Activated naive CD4-positive, alpha-beta T cell treated with anti-CD3 and anti-CD28 coated beads, Interleukin-2, amount 50 U/mL, for 24 hours (primary cell): ENCODE results near the gene C10orf105.

Experiments used
- H3K27ac Mint-ChIP-seq: one replicate; pipeline ENCODE4 v1.8.0; 2021; ENCODE audit warnings: mild to moderate bottlenecking, mixed read lengths
- H3K27me3 Mint-ChIP-seq: one replicate; pipeline ENCODE4 v1.8.0; 2021; ENCODE audit warnings: mixed read lengths
- H3K36me3 Mint-ChIP-seq: one replicate; pipeline ENCODE4 v1.8.0; 2021; ENCODE audit warnings: mixed read lengths
- H3K4me1 Mint-ChIP-seq: one replicate; pipeline ENCODE4 v1.8.0; 2021; ENCODE audit warnings: mixed read lengths
- H3K4me3 Mint-ChIP-seq: one replicate; pipeline ENCODE4 v1.8.0; 2021; ENCODE audit warnings: mild to moderate bottlenecking, mixed read lengths
- H3K9me3 Mint-ChIP-seq: one replicate; pipeline ENCODE4 v1.8.0; 2021; ENCODE audit warnings: mixed read lengths

Gene C10orf105

DNA sequence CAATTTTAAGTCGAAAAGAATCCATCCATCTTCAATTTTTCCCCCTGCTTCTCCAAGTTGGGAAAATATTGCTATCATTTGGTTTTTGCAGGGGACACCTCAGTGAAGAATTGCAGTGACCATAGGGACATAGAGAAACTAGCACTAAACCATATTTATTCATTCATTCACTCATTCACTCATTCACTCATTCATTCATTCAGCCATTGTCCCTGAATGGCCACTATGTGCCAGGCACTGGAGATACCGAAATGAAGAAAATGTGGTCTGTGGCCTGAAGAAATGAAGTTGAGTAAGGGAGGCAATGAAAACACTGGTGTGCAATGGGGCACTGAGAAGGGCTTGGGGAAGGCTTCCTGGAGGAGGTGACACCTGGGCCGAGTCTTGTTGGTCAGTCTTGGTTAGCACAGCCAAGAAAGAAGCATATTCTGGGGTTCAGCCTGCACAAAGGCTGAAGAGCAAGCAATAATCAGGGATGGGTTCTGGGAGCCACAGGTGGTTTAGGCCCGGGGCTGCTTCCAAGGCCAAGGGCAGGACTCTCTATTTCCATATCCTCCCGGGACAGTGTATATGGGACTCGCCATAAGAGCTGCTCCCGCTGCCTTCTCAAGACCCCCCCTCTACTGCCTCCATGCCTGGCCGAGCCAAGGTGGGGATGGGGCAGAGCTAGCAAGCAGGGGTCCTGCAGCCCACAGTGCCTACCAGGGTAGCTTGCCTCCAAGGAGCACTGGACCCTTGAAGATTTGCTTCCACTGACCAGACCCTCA, 25.5 kb upstream of the C10orf105 start:
- Mint-ChIP-seq H3K4me1 (peaks cover 98% of the 10 kb centered on the region), H3K9me3 (no peaks in the 10 kb centered on the region), H3K36me3 (peaks cover 7% of the 10 kb centered on the region), H3K4me3 (peak overlapping the region; percentile 51), H3K27me3 (no peaks in the 10 kb centered on the region), H3K27ac (peak overlapping the region; percentile 99)

DNA sequence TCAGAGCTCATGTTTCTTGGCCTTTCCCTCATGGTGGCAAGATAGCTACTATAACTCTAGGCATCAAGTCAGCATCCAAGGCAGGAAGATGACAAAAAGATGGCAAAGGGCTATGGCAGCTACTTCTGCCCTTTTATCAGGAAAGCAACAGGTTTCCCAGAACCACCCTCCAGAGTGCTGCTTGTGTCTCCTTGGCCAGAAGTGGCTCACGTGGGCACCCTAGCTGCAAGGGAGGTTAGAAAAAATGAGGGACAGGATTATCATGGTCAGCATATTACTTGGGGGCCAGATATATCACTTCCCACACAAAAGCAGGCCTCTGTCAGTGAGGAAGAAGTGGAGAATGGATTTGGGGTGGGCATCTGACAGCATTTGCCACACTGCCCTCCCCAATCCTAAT, 24.3 kb upstream of the C10orf105 start:
- peaks cover 5% of the 10 kb centered on the region for H3K36me3 Mint-ChIP-seq
- peaks cover 100% of the 10 kb centered on the region for H3K4me1 Mint-ChIP-seq
- H3K9me3 Mint-ChIP-seq, result no peaks in the 10 kb centered on the region
- H3K4me3 Mint-ChIP-seq, result peak overlapping the region; percentile 33
- H3K27ac Mint-ChIP-seq, result peak overlapping the region; percentile 99
- H3K27me3 Mint-ChIP-seq, result no peaks in the 10 kb centered on the region

DNA sequence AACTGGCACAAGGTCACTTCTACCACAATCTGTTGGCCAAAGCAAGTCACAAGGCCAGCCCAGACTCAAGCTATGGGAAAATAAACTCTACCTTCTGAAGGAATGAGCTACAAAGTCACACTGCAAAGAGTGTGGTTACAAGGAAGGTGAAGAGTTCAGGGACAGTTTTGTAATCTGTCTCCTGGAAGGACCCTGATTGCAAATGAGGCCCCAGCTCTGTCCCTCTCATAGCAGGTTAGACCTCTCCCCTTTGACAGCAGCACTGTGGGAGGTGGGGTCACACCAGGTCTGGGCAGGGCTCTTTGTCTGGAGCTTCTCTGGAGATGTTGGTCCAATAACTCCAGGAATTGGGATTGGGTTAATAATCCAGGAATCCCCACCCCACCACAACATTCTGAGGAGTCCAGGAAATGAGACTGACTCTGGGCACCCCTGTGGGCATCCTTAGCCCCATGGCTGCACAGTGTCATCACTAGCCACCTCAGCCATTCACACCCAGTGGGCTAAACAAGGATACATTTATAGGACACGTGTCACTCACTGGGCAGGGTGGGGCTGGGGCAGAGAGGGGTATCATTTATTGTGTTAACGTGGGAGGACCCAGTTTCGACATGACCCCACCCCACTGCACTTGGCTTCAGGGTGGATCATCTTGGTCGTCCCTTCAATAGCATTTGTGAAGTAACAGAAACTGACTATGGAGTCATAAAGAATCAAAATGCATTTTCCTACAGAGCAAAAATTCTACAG, 23.7 kb upstream of the C10orf105 start:
- Mint-ChIP-seq H3K4me3 (peak overlapping the region; percentile 80), H3K4me1 (peaks cover 100% of the 10 kb centered on the region)

DNA sequence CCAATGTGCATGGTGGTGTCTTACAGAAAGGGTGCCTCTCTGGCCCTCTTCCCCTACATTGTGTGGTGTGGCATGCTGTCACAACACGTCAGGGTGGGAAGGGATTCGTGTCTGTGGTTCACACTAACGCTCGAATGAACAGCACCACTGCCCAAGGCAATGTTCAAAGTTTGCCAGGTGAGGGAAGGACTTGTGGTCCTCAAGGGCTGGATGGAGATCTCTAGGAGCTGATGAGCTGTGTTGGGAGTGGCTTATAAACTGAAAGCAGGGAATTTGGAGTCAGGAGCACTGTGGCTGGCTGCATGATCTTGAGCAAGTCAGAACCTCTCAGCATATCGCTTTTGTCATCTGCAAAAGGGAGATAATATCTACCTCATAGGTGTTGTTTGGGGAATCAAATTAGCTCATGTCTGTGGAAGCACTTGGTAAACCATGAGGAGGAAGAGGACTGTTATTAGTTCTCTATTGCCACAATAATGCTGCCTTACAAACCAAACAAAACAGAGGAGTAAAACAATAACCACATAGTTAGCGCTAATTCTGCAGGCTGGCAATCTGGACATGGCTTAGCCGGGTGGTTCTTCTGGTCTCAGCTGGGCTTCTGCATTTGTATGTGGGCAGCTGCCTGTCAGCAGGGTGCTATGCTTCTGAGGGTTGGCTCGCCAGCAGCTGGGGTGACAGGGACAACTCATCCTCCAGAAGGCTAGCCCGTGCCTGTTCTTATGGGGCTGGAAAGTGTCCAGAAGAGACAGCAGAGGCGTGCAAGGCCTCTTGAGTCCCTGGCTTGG, 22.9 kb upstream of the C10orf105 start:
- peaks cover 2% of the 10 kb centered on the region for H3K36me3 Mint-ChIP-seq
- peak overlapping the region; percentile 99 for H3K27ac Mint-ChIP-seq
- no peaks in the 10 kb centered on the region for H3K27me3 Mint-ChIP-seq
- H3K4me3 Mint-ChIP-seq, result peak overlapping the region; percentile 80
- H3K4me1 Mint-ChIP-seq, result peaks cover 100% of the 10 kb centered on the region
- H3K9me3 Mint-ChIP-seq, result no peaks in the 10 kb centered on the region

More for the DNA sequence above, 23.7 kb upstream of the C10orf105 start:
- H3K9me3 Mint-ChIP-seq, result no peaks in the 10 kb centered on the region
- peaks cover 2% of the 10 kb centered on the region for H3K36me3 Mint-ChIP-seq
- H3K27ac Mint-ChIP-seq, result peak overlapping the region; percentile 99
- H3K27me3 Mint-ChIP-seq, result no peaks in the 10 kb centered on the region

DNA sequence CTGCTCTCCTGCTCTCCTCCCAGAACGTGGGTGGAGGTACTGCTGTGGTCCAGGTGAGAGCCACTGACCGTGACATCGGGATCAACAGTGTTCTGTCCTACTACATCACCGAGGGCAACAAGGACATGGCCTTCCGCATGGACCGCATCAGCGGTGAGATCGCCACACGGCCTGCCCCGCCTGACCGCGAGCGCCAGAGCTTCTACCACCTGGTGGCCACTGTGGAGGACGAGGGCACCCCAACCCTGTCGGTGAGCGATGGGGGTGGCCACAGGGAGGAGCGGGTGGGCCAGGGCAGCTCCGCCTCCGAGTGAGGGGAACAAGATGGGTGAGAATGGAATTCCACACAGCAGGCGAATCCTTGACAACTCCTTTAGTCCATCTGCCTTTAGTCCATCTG, 22.1 kb upstream of the C10orf105 start:
- Mint-ChIP-seq H3K36me3 (peaks cover 2% of the 10 kb centered on the region), H3K27me3 (no peaks in the 10 kb centered on the region), H3K9me3 (no peaks in the 10 kb centered on the region), H3K4me3 (peak overlapping the region; percentile 80), H3K4me1 (peaks cover 100% of the 10 kb centered on the region), H3K27ac (peak overlapping the region; percentile 99)

DNA sequence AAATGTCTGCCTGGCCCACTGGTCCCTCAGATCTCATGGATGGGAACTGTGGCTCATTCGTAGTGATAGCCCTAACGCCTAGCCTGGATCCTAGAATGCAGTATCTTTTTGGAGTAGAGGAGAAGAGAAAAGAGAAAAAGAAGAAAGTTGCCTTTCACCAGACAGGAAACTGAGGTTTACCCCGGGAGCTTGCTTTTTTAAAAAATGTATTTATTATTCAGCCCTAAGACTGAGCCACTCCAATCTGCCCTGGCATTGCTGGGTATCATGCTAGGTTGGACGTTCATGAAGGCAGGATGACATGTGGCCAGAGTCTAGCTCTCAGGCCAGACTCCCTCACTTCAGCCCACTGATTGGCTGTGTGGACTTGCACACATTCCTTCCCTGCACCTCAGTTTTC, 21.5 kb upstream of the C10orf105 start:
- H3K4me1 Mint-ChIP-seq, result peaks cover 100% of the 10 kb centered on the region
- peak overlapping the region; percentile 77 for H3K4me3 Mint-ChIP-seq
- H3K27ac Mint-ChIP-seq, result peak overlapping the region; percentile 99
- H3K9me3 Mint-ChIP-seq, result no peaks in the 10 kb centered on the region
- peaks cover 2% of the 10 kb centered on the region for H3K36me3 Mint-ChIP-seq
- H3K27me3 Mint-ChIP-seq, result no peaks in the 10 kb centered on the region

DNA sequence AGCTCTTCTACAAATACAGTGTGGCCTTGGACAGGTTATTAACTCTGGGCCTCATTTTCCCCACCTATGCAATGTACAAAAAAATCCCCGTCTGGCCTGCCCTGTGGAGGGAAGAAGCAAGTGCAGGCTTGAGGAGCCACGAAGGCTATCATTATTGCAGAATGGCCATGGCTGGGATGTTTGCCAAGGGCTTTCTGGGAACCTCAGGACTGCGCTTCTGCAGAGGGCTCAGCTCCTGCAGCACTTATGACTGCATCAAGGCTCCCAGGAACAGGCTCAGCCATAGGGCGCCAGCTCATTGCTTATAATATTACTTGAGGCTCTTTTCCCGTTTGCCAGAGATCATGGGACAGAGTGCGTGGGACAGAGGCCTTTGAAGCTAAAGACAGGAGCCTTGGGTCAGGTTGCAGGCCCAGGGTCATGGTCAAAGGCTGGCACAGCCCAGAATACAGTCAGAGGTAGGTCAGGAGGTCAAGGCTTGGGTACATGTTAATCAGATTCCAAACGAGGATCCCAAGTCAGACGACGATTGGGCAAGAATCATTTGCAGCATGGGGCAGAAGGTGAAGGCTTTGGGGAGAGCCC, 20.6 kb upstream of the C10orf105 start:
- Mint-ChIP-seq H3K36me3 (peaks cover 2% of the 10 kb centered on the region), H3K4me3 (peak overlapping the region; percentile 51), H3K27me3 (no peaks in the 10 kb centered on the region), H3K27ac (peak overlapping the region; percentile 99), H3K9me3 (no peaks in the 10 kb centered on the region), H3K4me1 (peaks cover 100% of the 10 kb centered on the region)

DNA sequence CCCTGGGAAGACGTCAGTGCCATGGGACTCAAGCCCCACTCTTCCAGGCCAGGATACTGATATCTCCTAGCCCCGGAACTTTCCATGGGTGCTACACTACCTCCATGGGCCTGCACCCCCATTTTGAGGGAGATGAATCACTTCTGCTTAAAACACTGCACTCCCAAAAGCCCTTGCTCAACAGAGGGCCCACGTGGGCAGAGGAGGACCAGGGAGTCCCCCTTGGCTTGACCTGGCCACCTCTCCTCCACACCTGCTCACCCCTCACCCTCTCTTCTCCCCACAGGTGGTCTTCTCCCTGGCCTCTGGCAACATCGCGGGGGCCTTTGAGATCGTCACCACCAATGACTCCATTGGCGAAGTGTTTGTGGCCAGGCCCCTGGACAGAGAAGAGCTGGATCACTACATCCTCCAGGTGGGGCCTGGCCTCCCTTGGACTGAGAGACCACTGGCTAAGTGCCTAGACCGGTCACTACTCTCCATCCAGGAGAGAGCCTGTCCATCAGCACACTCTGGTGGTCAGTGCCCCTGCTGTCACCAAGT, 19.9 kb upstream of the C10orf105 start:
- H3K36me3 Mint-ChIP-seq, result peaks cover 2% of the 10 kb centered on the region
- peaks cover 100% of the 10 kb centered on the region for H3K4me1 Mint-ChIP-seq
- peak overlapping the region; percentile 51 for H3K4me3 Mint-ChIP-seq
- H3K27ac Mint-ChIP-seq, result peak overlapping the region; percentile 99
- H3K9me3 Mint-ChIP-seq, result no peaks in the 10 kb centered on the region
- H3K27me3 Mint-ChIP-seq, result no peaks in the 10 kb centered on the region

DNA sequence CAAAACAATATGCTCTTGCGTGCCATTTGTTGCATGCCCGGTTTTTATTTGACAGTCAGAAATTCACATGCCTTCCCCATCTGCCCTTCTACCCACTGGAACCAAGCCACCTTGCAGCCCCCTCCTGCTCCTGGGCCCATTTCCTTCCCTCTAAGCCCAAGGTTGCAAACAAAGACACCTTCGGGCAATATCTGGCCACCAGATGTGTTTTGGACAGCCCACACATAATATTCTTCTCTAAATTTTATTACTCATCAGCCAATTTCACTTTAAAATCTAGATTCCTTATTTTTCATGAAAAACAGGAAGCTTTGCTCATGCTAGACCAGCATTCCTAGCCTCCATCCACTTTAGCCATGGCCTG, 18.2 kb upstream of the C10orf105 start:
- Mint-ChIP-seq H3K4me3 (peak overlapping the region; percentile 20), H3K27me3 (no peaks in the 10 kb centered on the region), H3K27ac (peak overlapping the region; percentile 93), H3K9me3 (no peaks in the 10 kb centered on the region), H3K36me3 (peaks cover 5% of the 10 kb centered on the region), H3K4me1 (peaks cover 98% of the 10 kb centered on the region)

DNA sequence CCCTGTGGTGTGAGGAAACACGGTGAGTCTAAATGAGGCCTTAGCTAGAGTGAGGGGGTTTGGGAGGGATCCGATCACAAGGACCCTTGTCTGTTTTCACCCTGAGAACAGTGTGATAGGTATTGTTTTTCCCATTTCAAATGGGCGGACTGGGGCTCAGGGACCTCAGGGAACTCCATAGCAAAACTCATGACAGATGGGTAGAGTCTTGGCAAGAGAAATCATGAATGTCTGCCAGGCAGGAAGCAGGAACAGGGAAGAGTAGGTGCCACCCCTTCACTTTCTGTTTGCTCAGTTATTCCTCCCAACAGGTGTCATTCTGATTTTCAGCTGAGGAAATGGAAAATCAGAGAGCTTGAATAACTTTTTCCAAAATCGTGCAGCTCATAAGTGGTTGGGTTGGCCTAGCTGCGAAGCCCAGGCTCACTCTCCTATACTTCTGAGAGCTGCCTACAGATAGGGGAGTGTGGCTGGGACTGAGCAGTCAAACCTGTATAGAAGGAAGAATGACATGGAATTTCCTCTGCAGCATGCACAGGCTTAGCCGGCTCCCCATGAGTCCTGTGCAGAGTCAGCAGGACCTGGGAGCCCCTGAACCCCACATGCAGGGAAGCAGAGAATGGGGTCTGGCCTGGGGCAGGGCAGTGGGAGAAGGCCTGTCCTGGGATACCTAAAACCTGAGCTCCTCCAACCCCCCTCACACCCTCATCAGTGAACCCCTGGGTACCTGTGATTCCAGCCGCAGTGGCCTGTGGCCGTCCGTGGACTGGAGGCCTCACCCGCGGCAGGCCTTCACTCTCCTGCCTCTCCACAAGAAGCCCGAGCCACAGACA, 17.6 kb upstream of the C10orf105 start:
- Mint-ChIP-seq H3K4me1 (peaks cover 98% of the 10 kb centered on the region), H3K27me3 (no peaks in the 10 kb centered on the region), H3K4me3 (peak overlapping the region; percentile 20), H3K9me3 (no peaks in the 10 kb centered on the region), H3K36me3 (peaks cover 6% of the 10 kb centered on the region), H3K27ac (peak overlapping the region; percentile 93)

DNA sequence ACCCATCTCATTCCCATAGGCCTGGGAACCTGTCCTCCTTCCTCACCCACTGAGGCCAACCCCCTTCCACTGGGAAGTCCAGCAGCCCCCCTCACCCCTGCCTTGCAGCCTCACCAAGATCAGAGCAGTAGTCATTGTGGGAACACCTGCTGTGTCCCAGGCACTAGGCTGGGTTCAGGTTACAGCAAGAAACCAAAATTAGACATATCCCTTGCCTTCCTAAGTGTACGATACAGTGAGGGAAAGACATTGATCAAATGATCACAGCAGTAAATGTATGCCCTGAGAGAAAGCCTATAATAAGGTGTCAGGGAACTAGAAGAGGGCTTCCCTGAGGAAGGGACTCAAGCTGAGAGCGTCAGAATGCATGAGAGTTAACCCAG, 17.0 kb upstream of the C10orf105 start:
- H3K27me3 Mint-ChIP-seq, result no peaks in the 10 kb centered on the region
- H3K4me3 Mint-ChIP-seq, result peak overlapping the region; percentile 20
- peaks cover 6% of the 10 kb centered on the region for H3K36me3 Mint-ChIP-seq
- H3K9me3 Mint-ChIP-seq, result no peaks in the 10 kb centered on the region
- H3K27ac Mint-ChIP-seq, result peak overlapping the region; percentile 93
- H3K4me1 Mint-ChIP-seq, result peaks cover 98% of the 10 kb centered on the region

DNA sequence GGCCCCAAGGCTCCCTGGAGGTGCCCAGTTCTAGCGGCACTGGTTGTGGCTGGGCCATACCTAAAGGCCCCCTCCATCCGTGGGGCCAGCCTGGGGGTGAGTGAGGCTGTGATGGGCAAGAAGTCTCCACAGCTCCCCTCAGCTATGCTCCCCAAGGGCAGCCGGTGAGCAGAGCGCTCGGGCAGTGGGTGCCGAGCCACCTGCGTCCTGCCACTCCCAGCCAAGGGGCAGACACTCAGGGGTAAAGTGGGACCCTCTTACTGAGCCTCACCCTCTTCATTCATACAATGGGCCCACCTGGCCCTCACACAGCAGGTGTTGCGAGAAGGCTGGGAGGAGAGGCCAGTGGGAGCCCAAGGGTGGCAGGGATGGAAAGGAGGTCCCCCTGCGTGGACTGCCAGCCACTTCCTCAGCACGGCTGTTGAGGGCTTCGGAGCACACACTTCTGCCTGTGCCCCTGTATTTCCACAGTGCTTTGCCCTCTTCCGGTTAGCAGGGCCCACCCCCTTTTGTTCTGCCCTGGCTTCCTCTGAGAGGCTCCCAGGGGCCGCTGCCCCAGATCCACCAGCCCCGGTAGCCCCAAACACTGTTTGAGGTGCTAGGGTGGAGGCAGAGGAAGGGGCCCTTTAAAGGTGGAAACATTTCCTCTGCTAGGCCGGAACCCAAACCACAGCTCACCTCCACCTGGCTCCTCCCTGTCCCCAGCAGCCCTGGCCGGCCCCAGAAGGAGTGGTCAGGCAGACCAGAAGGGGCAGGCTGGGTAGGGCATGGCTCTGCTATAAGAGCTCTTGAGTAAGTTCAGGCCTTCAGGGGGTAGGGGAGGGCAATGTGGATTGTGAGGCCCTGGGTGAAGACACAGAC, 16.4 kb upstream of the C10orf105 start:
- H3K36me3 Mint-ChIP-seq, result peaks cover 6% of the 10 kb centered on the region
- H3K9me3 Mint-ChIP-seq, result no peaks in the 10 kb centered on the region
- H3K4me3 Mint-ChIP-seq, result peak overlapping the region; percentile 20
- no peaks in the 10 kb centered on the region for H3K27me3 Mint-ChIP-seq
- H3K27ac Mint-ChIP-seq, result peak overlapping the region; percentile 93
- H3K4me1 Mint-ChIP-seq, result peaks cover 98% of the 10 kb centered on the region

DNA sequence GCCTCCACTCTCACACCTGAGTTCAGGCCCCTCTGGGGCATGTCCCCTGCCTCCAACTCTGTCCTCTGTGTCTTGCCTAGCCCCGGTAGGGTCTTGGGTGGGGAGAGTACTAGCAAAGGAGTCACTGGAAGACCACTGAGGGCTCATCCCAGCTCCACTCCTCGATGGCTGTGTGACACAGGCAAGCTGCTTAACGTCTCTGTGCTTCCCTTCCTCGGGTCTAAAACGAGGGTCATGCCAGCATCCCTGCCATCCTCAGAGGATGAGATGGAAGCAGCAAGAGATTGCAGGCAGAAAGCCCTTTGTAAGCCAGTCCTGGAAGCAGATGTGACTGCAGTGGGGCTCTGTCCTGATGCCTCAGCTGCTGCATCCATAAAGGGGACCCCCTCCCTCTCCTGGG, 15.2 kb upstream of the C10orf105 start:
- Mint-ChIP-seq H3K36me3 (peaks cover 6% of the 10 kb centered on the region), H3K4me1 (peaks cover 97% of the 10 kb centered on the region), H3K27ac (peak overlapping the region; percentile 93), H3K4me3 (peak overlapping the region; percentile 11), H3K27me3 (no peaks in the 10 kb centered on the region), H3K9me3 (no peaks in the 10 kb centered on the region)

DNA sequence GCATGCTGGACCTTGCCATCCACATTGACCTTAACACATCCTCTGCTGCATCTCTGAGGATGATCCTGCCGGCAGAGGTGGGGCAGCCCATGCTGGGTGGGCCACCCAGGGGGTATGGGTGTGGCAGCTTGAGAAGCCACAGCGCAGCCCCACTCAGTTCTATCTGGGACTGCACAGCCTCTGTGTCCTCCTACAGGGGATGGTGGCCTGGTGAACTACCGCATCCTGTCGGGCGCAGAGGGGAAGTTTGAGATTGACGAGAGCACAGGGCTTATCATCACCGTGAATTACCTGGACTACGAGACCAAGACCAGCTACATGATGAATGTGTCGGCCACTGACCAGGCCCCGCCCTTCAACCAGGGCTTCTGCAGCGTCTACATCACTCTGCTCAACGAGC, 12.2 kb upstream of the C10orf105 start:
- Mint-ChIP-seq H3K9me3 (no peaks in the 10 kb centered on the region), H3K36me3 (peaks cover 5% of the 10 kb centered on the region), H3K4me1 (peaks cover 93% of the 10 kb centered on the region), H3K27ac (peak overlapping the region; percentile 92), H3K27me3 (no peaks in the 10 kb centered on the region), H3K4me3 (no peak overlapping the region)
